Gastroesophageal sphincter (tissue), 3 donors: ENCODE measurements around the gene FYN.

ENCODE experiments used
- EP300 ChIP-seq: sonication (generic); formaldehyde crosslinking; IDR thresholded peaks from one replicate; pipeline ENCODE4 v1.6.1; 2017; ENCODE audit warnings: antibody characterized with exemption, mild to moderate bottlenecking
- POLR2AphosphoS5 ChIP-seq: sonication (generic); formaldehyde crosslinking; IDR thresholded peaks from one replicate; pipeline ENCODE4 v1.6.1; 2017; ENCODE audit warnings: antibody characterized with exemption
- TF ChIP-seq, protein P1 (sequence below), 4 experiments: fragments of 200-600 bp in 2 of 4; fragments of 450-650 bp in 2 of 4; sonication (generic) in 1 of 4; IDR thresholded peaks; one replicate each; pipeline ENCODE4 v1.5.1; 2017 to 2019; ENCODE audit warnings: antibody characterized with exemption in 4 of 4, mild to moderate bottlenecking in 2 of 4, moderate library complexity in 2 of 4

DNA sequence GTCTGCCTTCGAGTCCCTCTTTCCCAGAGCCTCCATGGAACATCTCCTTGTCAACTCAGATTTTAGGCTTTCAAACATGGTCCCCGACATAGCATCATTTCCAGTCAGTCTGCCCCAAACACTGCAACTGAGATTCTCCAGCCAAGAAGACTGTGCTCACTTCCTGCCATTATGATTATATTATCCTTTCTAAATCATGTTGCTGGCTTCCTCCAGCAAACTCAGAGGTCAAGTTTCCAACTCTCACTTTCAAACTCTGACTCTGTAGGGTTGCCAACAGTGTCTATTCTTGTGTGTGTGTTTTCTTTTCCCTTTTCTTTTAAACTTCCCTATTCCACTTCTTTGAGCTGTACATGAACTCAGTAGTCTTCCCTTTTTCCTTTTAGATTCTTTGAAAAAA lies 206.4 kb downstream of the FYN start:
- TF ChIP-seq, protein P1, sequence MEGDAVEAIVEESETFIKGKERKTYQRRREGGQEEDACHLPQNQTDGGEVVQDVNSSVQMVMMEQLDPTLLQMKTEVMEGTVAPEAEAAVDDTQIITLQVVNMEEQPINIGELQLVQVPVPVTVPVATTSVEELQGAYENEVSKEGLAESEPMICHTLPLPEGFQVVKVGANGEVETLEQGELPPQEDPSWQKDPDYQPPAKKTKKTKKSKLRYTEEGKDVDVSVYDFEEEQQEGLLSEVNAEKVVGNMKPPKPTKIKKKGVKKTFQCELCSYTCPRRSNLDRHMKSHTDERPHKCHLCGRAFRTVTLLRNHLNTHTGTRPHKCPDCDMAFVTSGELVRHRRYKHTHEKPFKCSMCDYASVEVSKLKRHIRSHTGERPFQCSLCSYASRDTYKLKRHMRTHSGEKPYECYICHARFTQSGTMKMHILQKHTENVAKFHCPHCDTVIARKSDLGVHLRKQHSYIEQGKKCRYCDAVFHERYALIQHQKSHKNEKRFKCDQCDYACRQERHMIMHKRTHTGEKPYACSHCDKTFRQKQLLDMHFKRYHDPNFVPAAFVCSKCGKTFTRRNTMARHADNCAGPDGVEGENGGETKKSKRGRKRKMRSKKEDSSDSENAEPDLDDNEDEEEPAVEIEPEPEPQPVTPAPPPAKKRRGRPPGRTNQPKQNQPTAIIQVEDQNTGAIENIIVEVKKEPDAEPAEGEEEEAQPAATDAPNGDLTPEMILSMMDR (IDR thresholded peaks at IDR 0.05): no peak
- TF ChIP-seq POLR2AphosphoS5 (peak; percentile 72), EP300 (no peak)
